GM19025 (cell line): ENCODE results near the gene NRG4.
"Not testable (repeated sequence)": the region's sequence is repeated elsewhere in the genome, so short reads cannot be mapped to it uniquely, and the experiment has no call there.

Source experiments
- ATAC-seq: cut with Tn5 transposase; IDR thresholded peaks from one replicate; pipeline ENCODE4 v1.9.1; 2021; ENCODE audit warnings: mild to moderate bottlenecking, low read depth, moderate library complexity; ENCODE audit not compliant: unreplicated experiment

NRG4 gene

DNA sequence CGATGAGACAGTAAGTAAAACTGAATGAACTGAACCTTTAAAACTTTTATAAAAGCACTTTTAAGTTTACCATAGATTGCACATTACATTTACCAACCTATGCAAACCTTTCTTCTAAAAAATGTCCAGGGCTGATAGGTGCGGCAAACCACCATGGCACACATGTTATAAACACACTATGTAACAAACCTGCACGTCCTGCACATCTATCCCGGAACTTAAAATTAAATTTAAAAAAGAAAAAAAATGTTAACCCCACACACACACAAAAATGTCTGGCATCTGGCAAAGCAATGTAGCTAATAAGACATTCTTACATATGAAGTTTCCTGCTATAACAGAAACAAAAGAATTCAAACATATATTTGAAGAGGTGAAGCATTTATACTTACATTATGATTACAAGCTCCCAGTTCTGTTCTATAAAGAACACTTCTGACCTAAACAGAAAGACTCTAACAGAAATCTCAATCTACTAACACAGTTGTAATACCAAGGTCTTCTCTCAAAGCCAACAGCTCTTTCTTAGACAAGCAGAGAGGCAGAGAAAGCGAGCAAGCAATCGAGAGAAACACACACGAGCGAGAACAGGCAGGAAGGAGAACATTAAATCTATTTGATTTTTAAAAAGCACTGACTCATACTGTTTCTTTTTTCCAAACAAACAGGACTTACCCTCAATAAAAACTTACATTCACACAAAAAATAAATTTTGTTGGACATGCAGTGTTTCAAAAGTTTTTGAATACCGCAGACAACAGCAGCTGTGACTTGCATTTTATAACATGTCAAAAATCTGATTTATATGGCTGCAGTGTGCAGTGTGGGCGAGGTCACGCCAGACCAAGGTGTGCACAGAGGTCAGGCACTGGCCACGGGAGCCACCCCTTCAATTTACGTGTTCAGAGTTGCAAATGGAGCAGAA, at the start of gene NRG4:
Gene NRG4 (minus strand): TSS at position 798 of the 925 bp plus-strand sequence. CDS start 1,194 bp downstream, outside the sequence.
- ATAC-seq = no peak

DNA sequence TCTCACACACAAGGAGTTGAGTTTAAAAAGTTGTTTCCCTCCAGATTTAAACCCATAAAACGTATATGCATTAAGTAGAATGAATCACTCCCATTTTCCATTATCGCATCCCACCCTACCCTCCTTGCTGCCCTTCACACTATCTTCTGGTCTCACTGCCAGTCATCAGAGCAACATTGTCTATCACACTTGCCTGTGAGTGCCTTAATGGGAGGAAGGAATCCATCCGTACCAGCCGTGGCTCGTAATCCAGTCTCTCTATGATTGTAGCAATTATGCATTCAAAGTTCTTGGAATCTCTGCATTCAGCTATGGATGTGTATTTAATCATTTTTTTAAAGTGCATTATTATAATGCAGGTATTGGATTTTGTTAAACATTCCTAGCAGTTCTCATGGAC, 49.5 kb upstream of the NRG4 start:
- no peak for ATAC-seq

- ATAC-seq = no peak
Measured at GRCh38 chr15:76060118-76060989, 48.1 kb upstream of the NRG4 start.

GRCh38 chr15:76059320-76060117, 47.3 kb upstream of the NRG4 start, which contains the start of gene TMEM266:
TSS of gene TMEM266 (plus strand) at chr15:76059985. CDS start at chr15:76134264, 74,279 bp downstream.
- ATAC-seq = no peak

GRCh38 chr15:76058714-76059319, 46.6 kb upstream of the NRG4 start:
- no peak for ATAC-seq

GRCh38 chr15:76057332-76058000, 45.2 kb upstream of the NRG4 start:
- no peak for ATAC-seq

DNA sequence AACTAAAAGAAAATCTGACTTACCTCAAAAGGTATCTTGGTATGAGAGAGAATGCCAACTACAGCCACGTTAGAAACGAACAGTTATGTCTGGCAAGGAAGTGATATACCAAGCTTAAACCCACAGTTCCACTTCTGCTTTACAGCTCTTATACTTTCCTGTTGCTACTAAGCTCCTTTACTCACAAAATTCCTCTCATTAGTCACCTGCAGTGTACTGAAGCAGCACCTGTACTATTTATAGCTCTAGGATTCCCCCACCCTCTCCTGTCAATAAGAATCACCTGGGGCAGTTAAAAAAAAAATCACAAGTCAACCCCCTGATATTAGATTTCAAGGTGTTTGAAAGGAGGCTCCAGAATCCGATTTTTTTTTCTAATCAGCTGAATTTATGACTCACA, 44.7 kb upstream of the NRG4 start:
- ATAC-seq = no peak

GRCh38 chr15:76054201-76054600, 42.0 kb upstream of the NRG4 start:
- ATAC-seq = not testable (repeated sequence)

DNA sequence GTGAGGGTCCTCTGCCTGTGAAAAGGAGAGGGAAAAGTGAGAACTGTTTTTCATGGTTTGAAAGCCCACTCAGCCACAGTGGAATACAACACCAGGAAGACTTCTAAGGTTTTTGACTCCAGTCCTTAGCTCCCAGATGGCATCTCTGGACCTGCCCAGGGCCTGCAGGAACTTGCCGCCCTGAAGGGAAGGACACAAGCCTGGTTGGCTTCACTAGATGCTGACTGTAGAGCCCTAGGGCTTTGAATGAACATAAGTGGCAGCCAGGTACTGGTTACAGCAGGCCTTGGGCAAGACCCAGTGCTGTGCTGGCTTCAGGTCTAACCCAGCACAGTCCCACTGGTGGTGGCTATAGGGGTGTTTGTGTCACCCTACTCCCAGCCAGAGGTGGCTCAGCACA, 26.3 kb upstream of the NRG4 start:
- ATAC-seq = no peak

GRCh38 chr15:76035593-76035992, 23.4 kb upstream of the NRG4 start:
- ATAC-seq = no peak

GRCh38 chr15:76034111-76034510, 21.9 kb upstream of the NRG4 start:
- no peak for ATAC-seq

DNA sequence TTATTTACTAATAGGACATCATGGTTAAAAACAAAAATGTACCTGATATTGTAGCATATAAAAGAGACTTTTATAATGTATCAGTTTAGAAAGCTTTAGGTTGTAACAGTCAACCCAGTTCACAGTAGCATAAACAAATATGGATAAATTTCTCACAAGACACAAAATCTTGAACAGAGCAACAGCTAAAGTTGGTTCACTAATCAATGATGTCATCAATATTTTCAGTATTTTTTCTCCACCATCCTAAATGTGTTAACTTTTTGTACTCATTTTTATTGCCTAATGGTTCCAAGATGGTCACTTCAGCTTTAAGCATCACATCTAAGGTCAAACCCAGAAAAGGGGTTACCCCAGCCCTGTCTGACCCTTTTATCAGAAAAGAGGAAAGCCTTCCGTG, 21.2 kb upstream of the NRG4 start:
- ATAC-seq = no peak

- ATAC-seq = no peak
Measured at GRCh38 chr15:76032046-76032445, 19.8 kb upstream of the NRG4 start.

- ATAC-seq = no peak
Measured at GRCh38 chr15:76024021-76024768, 12.0 kb upstream of the NRG4 start.

- not testable (repeated sequence) for ATAC-seq
Measured at GRCh38 chr15:76013470-76013869, 1.2 kb upstream of the NRG4 start.

DNA sequence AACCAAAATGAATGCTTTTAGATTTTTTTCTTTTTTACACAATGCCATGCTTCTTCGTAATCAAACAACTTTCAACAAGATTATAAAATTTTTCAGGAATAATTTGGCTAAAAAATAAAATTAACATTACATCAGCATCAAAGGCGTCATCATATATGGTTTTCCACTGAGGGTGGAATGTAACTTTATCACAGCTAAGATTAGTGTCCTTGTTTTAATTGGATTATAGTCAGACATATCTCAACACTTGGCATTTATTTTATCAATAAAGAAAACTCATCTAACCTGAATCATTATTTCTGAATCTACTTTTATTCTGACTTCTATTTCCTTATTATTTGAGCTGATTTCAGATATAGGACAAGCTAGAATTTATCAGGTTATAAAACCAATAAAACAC, 1.6 kb downstream of the NRG4 start:
- no peak for ATAC-seq

- ATAC-seq = no peak
Measured at GRCh38 chr15:76006136-76006778, 6.0 kb downstream of the NRG4 start.

GRCh38 chr15:76003364-76003763, 8.9 kb downstream of the NRG4 start:
- ATAC-seq = no peak
